ENCODE data around the gene PRKG1.

PRKG1 gene

GRCh38 chr10:51980752-51981151 is 906.5 kb downstream of the PRKG1 start:
- no peaks in the 10 kb centered on the region for H3K27me3 ChIP-seq (ENCODE audit: control insufficient read depth, low read length)

GRCh38 chr10:51981731-51982130 is 907.4 kb downstream of the PRKG1 start:
- Histone ChIP-seq H3K4me2 (ENCODE audit: low read length) (no peak overlapping the region), H3K9me3 (ENCODE audit: control insufficient read depth, insufficient read depth, low read length) (no peaks in the 10 kb centered on the region), H3F3A (ENCODE audit: control insufficient read depth, insufficient read depth) (no peaks in the 10 kb centered on the region), H3K4me3 (ENCODE audit: low read length) (no peak overlapping the region), H3K9me2 (replicated peaks; ENCODE audit: control insufficient read depth, low read length) (no peaks in the 10 kb centered on the region), H3K79me2 (ENCODE audit: control insufficient read depth, low read length) (no peaks in the 10 kb centered on the region), H3K27me3 (ENCODE audit: control insufficient read depth, low read length) (no peaks in the 10 kb centered on the region), H3K27ac (ENCODE audit: low read depth, low read length) (no peak overlapping the region), H4K20me1 (ENCODE audit: control insufficient read depth, insufficient read depth, low read depth, low read length) (no peaks in the 10 kb centered on the region), H3K36me3 (ENCODE audit: control insufficient read depth, low read length) (no peaks in the 10 kb centered on the region), H3K4me1 (ENCODE audit: control insufficient read depth, low read length) (no peaks in the 10 kb centered on the region)
- TF ChIP-seq CTCF (IDR thresholded peaks at IDR 0.05; ENCODE audit: low read depth, low read length, poor library complexity, severe bottlenecking), result no peak
- TF ChIP-seq EZH2phosphoT487 (IDR thresholded peaks at IDR 0.05; ENCODE audit: borderline replicate concordance, low read length), result no peak

More at GRCh38 chr10:51980752-51981151, 906.5 kb downstream of the PRKG1 start:
- no peaks in the 10 kb centered on the region for H3K9me3 ChIP-seq (ENCODE audit: control insufficient read depth, insufficient read depth, low read length)
- TF ChIP-seq EZH2phosphoT487 (IDR thresholded peaks at IDR 0.05; ENCODE audit: borderline replicate concordance, low read length), result no peak
- no peak for TF ChIP-seq CTCF (IDR thresholded peaks at IDR 0.05; ENCODE audit: low read depth, low read length, poor library complexity, severe bottlenecking)
- no peaks in the 10 kb centered on the region for H3K36me3 ChIP-seq (ENCODE audit: control insufficient read depth, low read length)
- no peak overlapping the region for H3K27ac ChIP-seq (ENCODE audit: low read depth, low read length)
- no peaks in the 10 kb centered on the region for H3K4me1 ChIP-seq (ENCODE audit: control insufficient read depth, low read length)
- no peak overlapping the region for H3K4me2 ChIP-seq (ENCODE audit: low read length)
- no peaks in the 10 kb centered on the region for H3K9me2 ChIP-seq (replicated peaks; ENCODE audit: control insufficient read depth, low read length)
- no peaks in the 10 kb centered on the region for H3F3A ChIP-seq (ENCODE audit: control insufficient read depth, insufficient read depth)
- H3K4me3 ChIP-seq (ENCODE audit: low read length), result no peak overlapping the region
- no peaks in the 10 kb centered on the region for H3K79me2 ChIP-seq (ENCODE audit: control insufficient read depth, low read length)
- no peaks in the 10 kb centered on the region for H4K20me1 ChIP-seq (ENCODE audit: control insufficient read depth, insufficient read depth, low read depth, low read length)

- Histone ChIP-seq H3K4me2 (ENCODE audit: low read length) (no peak overlapping the region), H3K9me2 (replicated peaks; ENCODE audit: control insufficient read depth, low read length) (no peaks in the 10 kb centered on the region), H3K4me3 (ENCODE audit: low read length) (no peak overlapping the region), H3F3A (ENCODE audit: control insufficient read depth, insufficient read depth) (no peaks in the 10 kb centered on the region), H4K20me1 (ENCODE audit: control insufficient read depth, insufficient read depth, low read depth, low read length) (no peaks in the 10 kb centered on the region), H3K27ac (ENCODE audit: low read depth, low read length) (no peak overlapping the region), H3K36me3 (ENCODE audit: control insufficient read depth, low read length) (no peaks in the 10 kb centered on the region), H3K27me3 (ENCODE audit: control insufficient read depth, low read length) (no peaks in the 10 kb centered on the region), H3K9me3 (ENCODE audit: control insufficient read depth, insufficient read depth, low read length) (no peaks in the 10 kb centered on the region), H3K4me1 (ENCODE audit: control insufficient read depth, low read length) (no peaks in the 10 kb centered on the region), H3K79me2 (ENCODE audit: control insufficient read depth, low read length) (no peaks in the 10 kb centered on the region)
- no peak for TF ChIP-seq EZH2phosphoT487 (IDR thresholded peaks at IDR 0.05; ENCODE audit: borderline replicate concordance, low read length)
- TF ChIP-seq CTCF (IDR thresholded peaks at IDR 0.05; ENCODE audit: low read depth, low read length, poor library complexity, severe bottlenecking), result no peak
Measured at GRCh38 chr10:51983481-51983880, 909.2 kb downstream of the PRKG1 start.

GRCh38 chr10:51985336-51985735 is 911.0 kb downstream of the PRKG1 start:
- no peaks in the 10 kb centered on the region for H3K79me2 ChIP-seq (ENCODE audit: control insufficient read depth, low read length)
- H3K4me3 ChIP-seq (ENCODE audit: low read length), result no peak overlapping the region
- no peak overlapping the region for H3K27ac ChIP-seq (ENCODE audit: low read depth, low read length)
- H3K4me2 ChIP-seq (ENCODE audit: low read length), result no peak overlapping the region
- H3K9me2 ChIP-seq (replicated peaks; ENCODE audit: control insufficient read depth, low read length), result no peaks in the 10 kb centered on the region
- H4K20me1 ChIP-seq (ENCODE audit: control insufficient read depth, insufficient read depth, low read depth, low read length), result no peaks in the 10 kb centered on the region
- TF ChIP-seq CTCF (IDR thresholded peaks at IDR 0.05; ENCODE audit: low read depth, low read length, poor library complexity, severe bottlenecking) (no peak), EZH2phosphoT487 (IDR thresholded peaks at IDR 0.05; ENCODE audit: borderline replicate concordance, low read length) (no peak)
- H3K9me3 ChIP-seq (ENCODE audit: control insufficient read depth, insufficient read depth, low read length), result no peaks in the 10 kb centered on the region
- H3K4me1 ChIP-seq (ENCODE audit: control insufficient read depth, low read length), result no peaks in the 10 kb centered on the region
- H3K27me3 ChIP-seq (ENCODE audit: control insufficient read depth, low read length), result no peaks in the 10 kb centered on the region
- no peaks in the 10 kb centered on the region for H3K36me3 ChIP-seq (ENCODE audit: control insufficient read depth, low read length)
- no peaks in the 10 kb centered on the region for H3F3A ChIP-seq (ENCODE audit: control insufficient read depth, insufficient read depth)
